ENCODE data around the gene ARMC6.

ARMC6 gene

DNA sequence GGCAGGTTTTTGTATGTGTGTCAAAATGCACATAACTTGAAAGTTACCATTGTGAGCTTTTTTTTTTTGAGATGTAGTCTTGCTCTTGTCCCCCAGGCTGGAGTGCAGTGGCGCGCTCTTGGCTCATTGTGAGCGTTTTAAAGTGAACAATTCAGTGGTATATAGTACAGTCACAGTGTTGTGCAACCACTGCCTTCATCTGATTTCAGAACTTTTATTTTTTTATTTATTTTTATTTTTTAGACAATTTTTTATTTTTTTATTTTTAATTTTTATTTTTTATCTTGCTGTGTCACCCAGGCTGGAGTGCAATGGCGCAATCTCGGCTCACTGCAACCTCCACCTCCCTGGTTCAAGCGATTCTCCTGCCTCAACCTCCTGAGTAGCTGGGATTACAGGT is 45.4 kb downstream of the ARMC6 start:
- Histone ChIP-seq H3K36me3 (ENCODE audit: control insufficient read depth, low read length) (0 out of 2 replicates have a peak, but pooled peaks cover 2% of the 10 kb centered on the region), H3K9me3 (ENCODE audit: control insufficient read depth, insufficient read depth, low read length) (no peaks in the 10 kb centered on the region), H3K4me3 (ENCODE audit: low read length) (no peak overlapping the region), H3K4me2 (ENCODE audit: low read length) (no peak overlapping the region), H4K20me1 (ENCODE audit: control insufficient read depth, insufficient read depth, low read depth, low read length) (no peaks in the 10 kb centered on the region), H3K27ac (ENCODE audit: low read depth, low read length) (no peak overlapping the region), H3K27me3 (ENCODE audit: control insufficient read depth, low read length) (no peaks in the 10 kb centered on the region), H3K4me1 (ENCODE audit: control insufficient read depth, low read length) (no peaks in the 10 kb centered on the region), H3F3A (ENCODE audit: control insufficient read depth, insufficient read depth) (no peaks in the 10 kb centered on the region), H3K79me2 (ENCODE audit: control insufficient read depth, low read length) (0 out of 2 replicates have a peak, but pooled peaks cover 2% of the 10 kb centered on the region), H3K9me2 (replicated peaks; ENCODE audit: control insufficient read depth, low read length) (no peaks in the 10 kb centered on the region)
- TF ChIP-seq, protein P1, sequence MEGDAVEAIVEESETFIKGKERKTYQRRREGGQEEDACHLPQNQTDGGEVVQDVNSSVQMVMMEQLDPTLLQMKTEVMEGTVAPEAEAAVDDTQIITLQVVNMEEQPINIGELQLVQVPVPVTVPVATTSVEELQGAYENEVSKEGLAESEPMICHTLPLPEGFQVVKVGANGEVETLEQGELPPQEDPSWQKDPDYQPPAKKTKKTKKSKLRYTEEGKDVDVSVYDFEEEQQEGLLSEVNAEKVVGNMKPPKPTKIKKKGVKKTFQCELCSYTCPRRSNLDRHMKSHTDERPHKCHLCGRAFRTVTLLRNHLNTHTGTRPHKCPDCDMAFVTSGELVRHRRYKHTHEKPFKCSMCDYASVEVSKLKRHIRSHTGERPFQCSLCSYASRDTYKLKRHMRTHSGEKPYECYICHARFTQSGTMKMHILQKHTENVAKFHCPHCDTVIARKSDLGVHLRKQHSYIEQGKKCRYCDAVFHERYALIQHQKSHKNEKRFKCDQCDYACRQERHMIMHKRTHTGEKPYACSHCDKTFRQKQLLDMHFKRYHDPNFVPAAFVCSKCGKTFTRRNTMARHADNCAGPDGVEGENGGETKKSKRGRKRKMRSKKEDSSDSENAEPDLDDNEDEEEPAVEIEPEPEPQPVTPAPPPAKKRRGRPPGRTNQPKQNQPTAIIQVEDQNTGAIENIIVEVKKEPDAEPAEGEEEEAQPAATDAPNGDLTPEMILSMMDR (IDR thresholded peaks at IDR 0.05; ENCODE audit: low read depth, low read length, poor library complexity, severe bottlenecking) = no peak
- no peak for TF ChIP-seq EZH2phosphoT487 (IDR thresholded peaks at IDR 0.05; ENCODE audit: borderline replicate concordance, low read length)

DNA sequence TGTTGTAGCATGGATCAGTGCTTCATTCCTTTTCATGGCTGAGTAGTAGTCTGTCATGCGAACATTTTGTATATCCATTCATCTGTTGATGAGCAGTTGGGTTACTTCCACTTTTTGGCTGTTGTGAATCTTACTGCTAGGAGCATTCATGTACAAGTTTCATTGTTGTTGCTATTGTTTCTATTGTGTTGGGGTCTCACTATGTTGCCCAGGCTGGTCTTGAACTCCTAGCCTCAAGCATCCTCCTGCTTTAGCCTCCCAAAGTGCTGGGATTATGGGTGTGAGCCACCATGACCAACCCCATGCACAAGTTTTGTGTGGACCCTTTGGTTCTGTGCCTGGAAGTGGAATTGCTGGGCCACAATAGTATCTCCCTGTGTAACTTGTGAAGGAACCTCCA is 46.2 kb downstream of the ARMC6 start:
- Histone ChIP-seq H3K4me2 (ENCODE audit: low read length) (no peak overlapping the region), H3K4me1 (ENCODE audit: control insufficient read depth, low read length) (no peaks in the 10 kb centered on the region), H3K27me3 (ENCODE audit: control insufficient read depth, low read length) (no peaks in the 10 kb centered on the region), H3K79me2 (ENCODE audit: control insufficient read depth, low read length) (0 out of 2 replicates have a peak, but pooled peaks cover 2% of the 10 kb centered on the region), H4K20me1 (ENCODE audit: control insufficient read depth, insufficient read depth, low read depth, low read length) (no peaks in the 10 kb centered on the region), H3K27ac (ENCODE audit: low read depth, low read length) (no peak overlapping the region), H3F3A (ENCODE audit: control insufficient read depth, insufficient read depth) (no peaks in the 10 kb centered on the region), H3K36me3 (ENCODE audit: control insufficient read depth, low read length) (0 out of 2 replicates have a peak, but pooled peaks cover 2% of the 10 kb centered on the region), H3K9me2 (replicated peaks; ENCODE audit: control insufficient read depth, low read length) (no peaks in the 10 kb centered on the region), H3K9me3 (ENCODE audit: control insufficient read depth, insufficient read depth, low read length) (no peaks in the 10 kb centered on the region), H3K4me3 (ENCODE audit: low read length) (no peak overlapping the region)
- TF ChIP-seq, protein P1 (IDR thresholded peaks at IDR 0.05; ENCODE audit: low read depth, low read length, poor library complexity, severe bottlenecking) = no peak
- TF ChIP-seq EZH2phosphoT487 (IDR thresholded peaks at IDR 0.05; ENCODE audit: borderline replicate concordance, low read length) = no peak

DNA sequence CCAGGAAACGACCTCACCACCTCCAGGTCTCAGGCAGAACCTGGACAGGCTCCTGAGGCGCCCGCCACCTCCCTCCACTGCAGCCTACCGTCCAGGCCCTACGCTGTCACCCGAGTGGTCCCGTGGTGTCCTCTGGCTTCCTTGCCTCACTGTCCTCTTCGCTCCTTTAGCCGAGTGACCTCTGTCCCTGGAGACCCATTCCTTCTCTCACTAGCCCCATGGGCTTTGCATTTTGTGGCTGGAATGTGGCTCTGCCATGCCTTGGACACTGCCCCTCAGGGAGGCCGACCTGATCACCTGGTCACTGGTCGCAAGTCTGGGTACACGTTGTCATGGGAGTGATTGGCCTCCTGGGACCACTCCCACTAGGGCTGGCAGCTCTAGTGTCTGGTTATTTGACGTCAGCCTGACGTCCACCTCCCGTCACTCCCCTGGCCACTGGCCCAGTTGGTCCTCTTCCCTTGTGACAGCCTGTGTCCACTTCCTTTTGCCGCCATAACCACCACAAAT is 48.3 kb downstream of the ARMC6 start:
- Histone ChIP-seq H3F3A (ENCODE audit: control insufficient read depth, insufficient read depth) (no peaks in the 10 kb centered on the region), H3K9me2 (replicated peaks; ENCODE audit: control insufficient read depth, low read length) (no peaks in the 10 kb centered on the region), H3K4me1 (ENCODE audit: control insufficient read depth, low read length) (no peaks in the 10 kb centered on the region), H4K20me1 (ENCODE audit: control insufficient read depth, insufficient read depth, low read depth, low read length) (no peaks in the 10 kb centered on the region), H3K27ac (ENCODE audit: low read depth, low read length) (no peak overlapping the region), H3K4me2 (ENCODE audit: low read length) (no peak overlapping the region), H3K27me3 (ENCODE audit: control insufficient read depth, low read length) (no peaks in the 10 kb centered on the region), H3K79me2 (ENCODE audit: control insufficient read depth, low read length) (0 out of 2 replicates have a peak, but pooled peaks cover 2% of the 10 kb centered on the region), H3K36me3 (ENCODE audit: control insufficient read depth, low read length) (0 out of 2 replicates have a peak, but pooled peaks cover 2% of the 10 kb centered on the region), H3K9me3 (ENCODE audit: control insufficient read depth, insufficient read depth, low read length) (no peaks in the 10 kb centered on the region), H3K4me3 (ENCODE audit: low read length) (no peak overlapping the region)
- no peak for TF ChIP-seq EZH2phosphoT487 (IDR thresholded peaks at IDR 0.05; ENCODE audit: borderline replicate concordance, low read length)
- TF ChIP-seq, protein P1 (IDR thresholded peaks at IDR 0.05; ENCODE audit: low read depth, low read length, poor library complexity, severe bottlenecking) = no peak

Measured in DOHH2 (cell line).